GM12872 (cell line): ENCODE data around the gene TPPP3.

ENCODE experiments used
- CTCF ChIP-seq: IDR thresholded peaks from 3 replicates; pipeline ENCODE4 v1.5.1; 2011; ENCODE audit warnings: low read depth, mild to moderate bottlenecking, low read length, moderate library complexity; ENCODE audit not compliant: insufficient read depth

The TPPP3 gene

GRCh38 chr16:67407176-67407787, 14.0 kb upstream of the TPPP3 start:
- no peak for TF ChIP-seq CTCF

- TF ChIP-seq CTCF = no peak
These were observed 13.0 kb upstream of the TPPP3 start for GRCh38 chr16:67406111-67406971.

GRCh38 chr16:67405336-67405735, 12.0 kb upstream of the TPPP3 start:
- no peak for TF ChIP-seq CTCF

- TF ChIP-seq CTCF = no peak
These were observed 11.5 kb upstream of the TPPP3 start for GRCh38 chr16:67404740-67405226.

GRCh38 chr16:67403976-67404555, 10.8 kb upstream of the TPPP3 start:
- TF ChIP-seq CTCF = no peak

- no peak for TF ChIP-seq CTCF
These were observed 7.6 kb upstream of the TPPP3 start for GRCh38 chr16:67400901-67401300.
